Epithelial cell of prostate (primary cell): Measurements from ENCODE around the gene WASF2.

Experiments used
- DNase-seq: peaks from one replicate; pipeline ENCODE4 v3.0.0-alpha.2; 2011; ENCODE audit warnings: low read depth, low spot score
- H3K27ac ChIP-seq: fragments of 450-650 bp; 2 replicates; pipeline ENCODE4 v1.5.1; 2017; ENCODE audit warnings: mild to moderate bottlenecking

Gene WASF2

GRCh38 chr1:27522432-27523336 lies 32.7 kb upstream of the WASF2 start:
- H3K27ac ChIP-seq: peak overlapping the region; percentile 79
- peak; percentile 99 for DNase-seq

GRCh38 chr1:27521861-27522431 lies 32.0 kb upstream of the WASF2 start:
- no peak for DNase-seq
- H3K27ac ChIP-seq: peak overlapping the region; percentile 79

DNA sequence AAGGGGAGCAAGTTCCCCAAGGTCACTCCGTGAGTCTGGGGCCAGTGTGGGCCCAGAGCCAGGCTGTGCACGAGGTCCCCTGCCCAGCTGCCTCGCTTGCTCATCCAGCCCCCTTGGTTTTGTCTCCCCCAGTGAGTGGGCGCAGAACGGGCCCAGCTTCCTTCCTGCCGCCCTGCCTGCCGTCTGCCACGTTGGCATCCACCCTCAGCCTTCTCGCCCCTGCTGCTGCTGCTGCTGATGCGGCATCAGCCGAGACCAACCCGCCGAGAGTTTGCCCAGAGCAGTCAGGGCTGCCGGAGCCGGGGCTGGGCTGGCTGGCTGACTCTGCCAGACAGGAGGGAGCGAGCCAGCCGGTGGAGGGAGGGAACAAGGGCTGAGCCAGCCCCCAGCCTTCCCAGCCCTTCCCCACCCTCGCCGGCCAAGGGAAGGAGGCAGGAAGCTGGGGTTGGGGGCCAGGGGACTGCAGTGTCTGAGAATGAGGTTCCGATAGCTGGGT lies 31.4 kb upstream of the WASF2 start:
- no peak for DNase-seq

GRCh38 chr1:27520651-27521050 lies 30.7 kb upstream of the WASF2 start:
- no peak overlapping the region for H3K27ac ChIP-seq
- DNase-seq: no peak

More for the DNA sequence above, 31.4 kb upstream of the WASF2 start:
- H3K27ac ChIP-seq: peak overlapping the region; percentile 79

- no peak overlapping the region for H3K27ac ChIP-seq
- DNase-seq: no peak
These were observed 29.6 kb upstream of the WASF2 start for GRCh38 chr1:27519331-27520258.

GRCh38 chr1:27518808-27519207 lies 28.8 kb upstream of the WASF2 start:
- H3K27ac ChIP-seq: peak overlapping the region; percentile 67
- no peak for DNase-seq

DNA sequence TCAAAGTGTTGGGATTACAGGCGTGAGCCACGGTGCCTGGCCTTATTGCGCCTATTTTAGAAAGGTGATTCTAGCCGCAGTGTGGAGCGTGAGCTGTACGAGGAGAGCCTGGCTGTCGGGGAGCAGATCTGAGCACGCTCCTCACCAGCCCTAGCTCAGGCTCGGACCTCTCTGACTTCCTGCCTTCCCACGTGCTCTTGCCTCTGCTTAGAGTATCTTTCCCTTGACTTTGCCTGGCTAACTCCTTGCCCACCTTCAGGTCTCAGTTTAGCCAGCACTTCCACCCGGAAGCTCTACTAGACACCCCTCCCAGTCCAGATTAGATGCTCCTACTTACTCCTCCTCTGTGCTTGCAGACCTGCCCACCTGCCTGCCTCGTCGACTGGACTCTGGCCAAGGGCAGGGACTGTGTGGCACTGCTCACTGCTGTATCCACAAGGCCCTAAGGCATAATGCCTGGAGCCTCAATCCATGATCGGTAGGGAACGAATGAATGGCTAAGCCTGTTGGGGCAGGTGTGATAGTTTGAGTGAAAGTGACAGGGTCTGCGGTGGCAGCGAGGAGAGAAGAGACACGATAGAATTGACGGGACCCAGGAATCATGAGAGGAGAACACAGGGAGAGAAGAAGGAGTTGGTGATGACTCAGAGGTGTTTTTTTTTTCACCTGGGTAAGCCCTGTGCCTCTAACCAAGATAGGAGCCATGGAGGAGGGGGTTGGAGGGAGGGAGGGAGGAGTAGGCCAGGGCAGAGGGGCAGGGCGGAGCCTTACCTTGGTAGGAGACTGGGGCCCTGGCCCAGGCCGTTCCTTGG lies 28.1 kb upstream of the WASF2 start:
- peak overlapping the region; percentile 67 for H3K27ac ChIP-seq
- DNase-seq: no peak

DNA sequence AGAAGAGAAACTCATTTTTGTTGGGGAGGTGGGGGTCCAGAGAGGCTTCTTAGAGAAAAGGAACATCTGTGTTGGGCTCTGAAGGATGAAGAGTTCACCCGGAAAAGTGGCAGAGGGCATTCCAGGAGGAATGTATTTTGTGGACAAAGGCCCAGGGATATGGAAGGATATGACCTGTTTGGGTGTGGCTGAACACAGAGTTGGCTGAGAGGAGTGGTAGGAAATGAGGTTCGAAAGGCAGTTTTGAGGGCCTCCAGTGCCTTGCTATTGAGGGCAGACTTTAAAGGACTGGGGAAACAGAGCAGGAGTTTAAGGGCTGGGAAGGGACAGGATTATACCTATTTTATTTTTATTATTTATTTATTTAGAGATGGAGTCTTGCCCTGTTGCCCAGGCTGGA lies 27.3 kb upstream of the WASF2 start:
- no peak for DNase-seq
- peak overlapping the region; percentile 67 for H3K27ac ChIP-seq

- no peak for DNase-seq
- no peak overlapping the region for H3K27ac ChIP-seq
These were observed 25.7 kb upstream of the WASF2 start for GRCh38 chr1:27515626-27516025.

GRCh38 chr1:27513958-27514357 lies 24.0 kb upstream of the WASF2 start:
- H3K27ac ChIP-seq: no peak overlapping the region
- DNase-seq: no peak

DNA sequence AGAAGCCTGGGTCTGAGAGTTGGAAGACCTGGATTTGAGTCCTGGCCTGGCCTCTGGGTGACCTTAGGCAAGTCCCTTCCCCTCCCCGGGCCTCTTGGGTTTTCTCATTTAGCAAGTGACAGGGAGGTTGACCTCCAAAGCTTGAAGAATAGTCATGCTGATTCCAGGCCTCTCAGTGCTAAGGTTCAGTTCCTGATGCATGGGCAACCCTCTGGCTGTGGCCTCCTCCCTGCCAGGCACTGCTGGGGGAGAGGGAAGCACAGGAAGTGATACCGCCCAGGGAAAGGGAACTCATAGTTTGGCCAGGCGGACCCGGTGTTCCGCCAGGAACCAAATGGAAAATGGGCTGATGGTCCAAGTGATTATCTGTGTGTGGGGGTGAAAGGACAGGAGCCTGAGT lies 23.6 kb upstream of the WASF2 start:
- DNase-seq: no peak
- no peak overlapping the region for H3K27ac ChIP-seq

- no peak for DNase-seq
- no peak overlapping the region for H3K27ac ChIP-seq
These were observed 19.4 kb upstream of the WASF2 start for GRCh38 chr1:27509127-27510080.

- no peak overlapping the region for H3K27ac ChIP-seq
- DNase-seq: no peak
These were observed 18.1 kb upstream of the WASF2 start for GRCh38 chr1:27507960-27508665.

- DNase-seq: no peak
- no peak overlapping the region for H3K27ac ChIP-seq
These were observed 16.7 kb upstream of the WASF2 start for GRCh38 chr1:27506703-27507102.

DNA sequence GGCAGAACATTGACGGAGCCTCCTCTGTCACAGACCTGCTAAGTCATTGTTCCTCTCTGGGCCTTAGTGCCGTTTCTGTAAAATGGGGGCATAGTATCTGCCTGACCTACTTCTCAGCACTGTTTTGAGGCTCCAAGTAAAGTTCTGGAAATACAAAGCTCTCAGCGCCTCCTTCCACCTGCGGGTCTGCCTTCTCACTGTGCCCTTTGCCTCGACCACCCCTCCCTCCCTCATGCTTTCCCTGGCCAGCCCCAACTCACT lies 15.4 kb upstream of the WASF2 start:
- H3K27ac ChIP-seq: peak overlapping the region; percentile 57

GRCh38 chr1:27504588-27505419 lies 14.8 kb upstream of the WASF2 start:
- H3K27ac ChIP-seq: peak overlapping the region; percentile 57
- no peak for DNase-seq

More for the DNA sequence above, 15.4 kb upstream of the WASF2 start:
- no peak for DNase-seq

DNA sequence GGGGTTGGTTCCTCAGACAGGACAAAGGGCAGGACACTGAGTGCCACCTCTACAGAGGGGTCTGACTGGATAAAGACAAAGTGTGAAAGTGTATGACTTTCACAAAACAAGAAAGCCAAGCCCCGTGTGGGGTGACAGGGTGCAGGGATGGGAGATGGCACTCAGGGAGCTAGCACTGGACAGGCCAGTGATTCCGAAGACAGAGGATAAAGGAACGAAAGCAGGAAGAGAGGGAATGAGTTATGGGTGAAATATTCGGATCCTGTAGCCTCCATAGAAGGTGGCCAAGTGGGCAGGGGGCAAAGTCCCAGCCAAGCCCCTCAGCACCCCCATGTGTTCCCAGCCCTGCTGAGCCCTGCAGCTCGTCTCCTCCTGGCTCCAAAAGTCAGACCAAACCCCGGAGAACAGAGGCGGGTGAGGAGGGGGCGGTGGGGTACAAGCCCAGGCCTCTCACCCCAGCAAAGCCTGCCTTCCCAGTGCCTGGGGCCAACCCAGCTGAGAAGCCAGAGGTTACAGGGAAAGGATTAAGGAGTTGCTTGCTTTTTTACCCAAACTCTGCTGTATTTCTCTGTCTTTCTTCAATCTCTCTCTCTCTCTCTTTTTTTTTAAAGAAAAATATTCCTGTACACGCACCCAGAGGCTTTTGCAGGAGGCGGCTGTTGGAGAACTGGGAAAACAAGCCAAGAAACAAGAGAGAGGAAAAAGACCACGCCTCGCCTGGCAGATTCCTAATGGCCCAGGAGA lies 14.0 kb upstream of the WASF2 start:
- peak overlapping the region; percentile 57 for H3K27ac ChIP-seq

More for the DNA sequence above, 14.0 kb upstream of the WASF2 start:
- DNase-seq: no peak
